Measurements from ENCODE around the gene B3GALT6. TPM values are rescaled to one million over a fixed set of nuclear protein-coding genes. Genes with fewer than 3 reads are reported as not detected.
A peak's percentile ranks its signal among the peaks of the same experiment; 100 is the strongest.

B3GALT6 gene
- total and polyA plus RNA-seq, 2 experiments from 2014 or later: 5.5 to 26.5 TPM

GRCh38 chr1:1198423-1199140 is 33.5 kb upstream of the B3GALT6 start:
- H3K4me1 ChIP-seq (ENCODE audit: insufficient read depth): no peaks in the 10 kb centered on the region
- H3K9me3 Mint-ChIP-seq: peaks cover 17% of the 10 kb centered on the region
- H3K27ac Mint-ChIP-seq: no peak overlapping the region
- no peaks in the 10 kb centered on the region for H3K36me3 ChIP-seq (ENCODE audit: insufficient read depth)
- H3K36me3 Mint-ChIP-seq (ENCODE audit: low read depth): no peaks in the 10 kb centered on the region
- no peaks in the 10 kb centered on the region for H3F3A ChIP-seq (replicated peaks; ENCODE audit: low read depth)
- no peak overlapping the region for H3K27ac ChIP-seq (ENCODE audit: low read depth)
- H3K27me3 ChIP-seq (ENCODE audit: insufficient read depth): no peaks in the 10 kb centered on the region
- H3K4me3 Mint-ChIP-seq: no peak overlapping the region
- no peak overlapping the region for H3K4me3 ChIP-seq
- H3K79me2 ChIP-seq (replicated peaks; ENCODE audit: insufficient read depth): no peaks in the 10 kb centered on the region
- no peaks in the 10 kb centered on the region for H4K20me1 ChIP-seq (replicated peaks; ENCODE audit: insufficient read depth)
- H3K9me2 ChIP-seq (ENCODE audit: insufficient read depth): no peaks in the 10 kb centered on the region
- H3K27me3 Mint-ChIP-seq (ENCODE audit: insufficient read depth, low read depth, poor library complexity): peaks cover 3% of the 10 kb centered on the region
- H3K4me2 ChIP-seq: no peak overlapping the region
- ATAC-seq: no peak
- DNase-seq (ENCODE audit: low spot score): peak; percentile 4
- no peak for TF ChIP-seq ZNF331 (CRISPR knock-in tag; IDR thresholded peaks at IDR 0.05; ENCODE audit: low read depth)
- TF ChIP-seq, protein P1, sequence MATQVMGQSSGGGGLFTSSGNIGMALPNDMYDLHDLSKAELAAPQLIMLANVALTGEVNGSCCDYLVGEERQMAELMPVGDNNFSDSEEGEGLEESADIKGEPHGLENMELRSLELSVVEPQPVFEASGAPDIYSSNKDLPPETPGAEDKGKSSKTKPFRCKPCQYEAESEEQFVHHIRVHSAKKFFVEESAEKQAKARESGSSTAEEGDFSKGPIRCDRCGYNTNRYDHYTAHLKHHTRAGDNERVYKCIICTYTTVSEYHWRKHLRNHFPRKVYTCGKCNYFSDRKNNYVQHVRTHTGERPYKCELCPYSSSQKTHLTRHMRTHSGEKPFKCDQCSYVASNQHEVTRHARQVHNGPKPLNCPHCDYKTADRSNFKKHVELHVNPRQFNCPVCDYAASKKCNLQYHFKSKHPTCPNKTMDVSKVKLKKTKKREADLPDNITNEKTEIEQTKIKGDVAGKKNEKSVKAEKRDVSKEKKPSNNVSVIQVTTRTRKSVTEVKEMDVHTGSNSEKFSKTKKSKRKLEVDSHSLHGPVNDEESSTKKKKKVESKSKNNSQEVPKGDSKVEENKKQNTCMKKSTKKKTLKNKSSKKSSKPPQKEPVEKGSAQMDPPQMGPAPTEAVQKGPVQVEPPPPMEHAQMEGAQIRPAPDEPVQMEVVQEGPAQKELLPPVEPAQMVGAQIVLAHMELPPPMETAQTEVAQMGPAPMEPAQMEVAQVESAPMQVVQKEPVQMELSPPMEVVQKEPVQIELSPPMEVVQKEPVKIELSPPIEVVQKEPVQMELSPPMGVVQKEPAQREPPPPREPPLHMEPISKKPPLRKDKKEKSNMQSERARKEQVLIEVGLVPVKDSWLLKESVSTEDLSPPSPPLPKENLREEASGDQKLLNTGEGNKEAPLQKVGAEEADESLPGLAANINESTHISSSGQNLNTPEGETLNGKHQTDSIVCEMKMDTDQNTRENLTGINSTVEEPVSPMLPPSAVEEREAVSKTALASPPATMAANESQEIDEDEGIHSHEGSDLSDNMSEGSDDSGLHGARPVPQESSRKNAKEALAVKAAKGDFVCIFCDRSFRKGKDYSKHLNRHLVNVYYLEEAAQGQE (IDR thresholded peaks at IDR 0.05; ENCODE audit: unreplicated experiment): no peak
- no peak for TF ChIP-seq NANOG (IDR thresholded peaks at IDR 0.05; ENCODE audit: borderline replicate concordance)
- TF ChIP-seq, protein P2, sequence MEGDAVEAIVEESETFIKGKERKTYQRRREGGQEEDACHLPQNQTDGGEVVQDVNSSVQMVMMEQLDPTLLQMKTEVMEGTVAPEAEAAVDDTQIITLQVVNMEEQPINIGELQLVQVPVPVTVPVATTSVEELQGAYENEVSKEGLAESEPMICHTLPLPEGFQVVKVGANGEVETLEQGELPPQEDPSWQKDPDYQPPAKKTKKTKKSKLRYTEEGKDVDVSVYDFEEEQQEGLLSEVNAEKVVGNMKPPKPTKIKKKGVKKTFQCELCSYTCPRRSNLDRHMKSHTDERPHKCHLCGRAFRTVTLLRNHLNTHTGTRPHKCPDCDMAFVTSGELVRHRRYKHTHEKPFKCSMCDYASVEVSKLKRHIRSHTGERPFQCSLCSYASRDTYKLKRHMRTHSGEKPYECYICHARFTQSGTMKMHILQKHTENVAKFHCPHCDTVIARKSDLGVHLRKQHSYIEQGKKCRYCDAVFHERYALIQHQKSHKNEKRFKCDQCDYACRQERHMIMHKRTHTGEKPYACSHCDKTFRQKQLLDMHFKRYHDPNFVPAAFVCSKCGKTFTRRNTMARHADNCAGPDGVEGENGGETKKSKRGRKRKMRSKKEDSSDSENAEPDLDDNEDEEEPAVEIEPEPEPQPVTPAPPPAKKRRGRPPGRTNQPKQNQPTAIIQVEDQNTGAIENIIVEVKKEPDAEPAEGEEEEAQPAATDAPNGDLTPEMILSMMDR (conservative IDR thresholded peaks at IDR 0.05; ENCODE audit: low read depth in 2 of 2): no peak
- TF ChIP-seq ZNF114 (CRISPR knock-in tag; IDR thresholded peaks at IDR 0.05): no peak
- TF ChIP-seq, protein P3, sequence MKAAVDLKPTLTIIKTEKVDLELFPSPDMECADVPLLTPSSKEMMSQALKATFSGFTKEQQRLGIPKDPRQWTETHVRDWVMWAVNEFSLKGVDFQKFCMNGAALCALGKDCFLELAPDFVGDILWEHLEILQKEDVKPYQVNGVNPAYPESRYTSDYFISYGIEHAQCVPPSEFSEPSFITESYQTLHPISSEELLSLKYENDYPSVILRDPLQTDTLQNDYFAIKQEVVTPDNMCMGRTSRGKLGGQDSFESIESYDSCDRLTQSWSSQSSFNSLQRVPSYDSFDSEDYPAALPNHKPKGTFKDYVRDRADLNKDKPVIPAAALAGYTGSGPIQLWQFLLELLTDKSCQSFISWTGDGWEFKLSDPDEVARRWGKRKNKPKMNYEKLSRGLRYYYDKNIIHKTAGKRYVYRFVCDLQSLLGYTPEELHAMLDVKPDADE (IDR thresholded peaks at IDR 0.05): no peak
- no peak for TF ChIP-seq ZNF462 (CRISPR knock-in tag; IDR thresholded peaks at IDR 0.05)
- TF ChIP-seq POLR2AphosphoS5 (IDR thresholded peaks at IDR 0.05; ENCODE audit: low read depth): no peak
- TF ChIP-seq STAT1 (IDR thresholded peaks at IDR 0.05; ENCODE audit: unreplicated experiment): no peak
- TF ChIP-seq CREB1 (CRISPR knock-in tag; IDR thresholded peaks at IDR 0.05; ENCODE audit: low read depth): no peak
- TF ChIP-seq JUNB (IDR thresholded peaks at IDR 0.05; ENCODE audit: unreplicated experiment): no peak
- TF ChIP-seq EZH2 (IDR thresholded peaks at IDR 0.05; ENCODE audit: low read depth, unreplicated experiment): no peak
- TF ChIP-seq EZH2phosphoT487 (IDR thresholded peaks at IDR 0.05; ENCODE audit: unreplicated experiment): no peak
- H3K4me1 Mint-ChIP-seq: no peaks in the 10 kb centered on the region; the same call in 2 of the 3 replicates
- no peak overlapping the region for H2AFZ ChIP-seq

Measured in GM23338 (cell line).